ENCODE data around the gene KCNQ1.

DNA sequence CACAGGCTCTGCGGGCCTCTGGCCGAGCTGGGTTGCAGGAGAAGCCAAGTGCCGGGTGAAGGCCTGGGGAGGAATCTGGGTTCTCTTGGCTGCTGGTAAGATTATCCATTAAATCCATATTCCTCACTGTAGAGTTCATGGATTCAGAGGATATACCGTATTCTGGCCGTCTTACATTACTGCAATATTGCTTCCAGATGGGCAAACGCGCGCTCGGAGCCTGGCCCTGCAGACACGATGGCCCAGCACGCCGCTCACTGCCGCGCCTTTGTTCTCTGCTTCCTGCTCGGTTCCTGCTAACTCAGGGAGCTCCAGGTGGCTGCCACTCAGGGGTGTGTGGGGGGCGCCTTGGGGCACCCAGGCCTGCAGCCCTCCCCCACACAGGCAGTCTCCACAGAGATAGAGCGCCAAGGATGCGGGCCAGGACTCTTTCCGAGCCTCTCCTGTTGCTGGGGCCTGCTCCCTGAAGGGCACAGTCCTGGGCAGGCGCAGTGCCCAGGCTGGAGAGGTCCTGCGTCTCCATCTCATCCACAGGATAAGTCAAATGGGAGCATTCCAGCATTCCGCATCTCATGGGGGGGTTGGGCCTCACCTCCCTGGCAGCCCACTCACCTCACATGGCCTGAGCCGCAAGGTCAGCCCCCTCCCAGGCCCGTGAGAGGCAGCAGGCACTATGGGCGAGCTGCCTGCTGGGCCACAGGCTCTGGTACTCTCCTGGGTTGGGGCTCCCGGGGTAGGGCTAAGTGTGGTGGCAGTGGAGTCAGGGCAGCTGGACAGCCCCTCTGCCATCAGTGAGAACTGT is 269.1 kb downstream of the KCNQ1 start:
- TF ChIP-seq, protein P1, sequence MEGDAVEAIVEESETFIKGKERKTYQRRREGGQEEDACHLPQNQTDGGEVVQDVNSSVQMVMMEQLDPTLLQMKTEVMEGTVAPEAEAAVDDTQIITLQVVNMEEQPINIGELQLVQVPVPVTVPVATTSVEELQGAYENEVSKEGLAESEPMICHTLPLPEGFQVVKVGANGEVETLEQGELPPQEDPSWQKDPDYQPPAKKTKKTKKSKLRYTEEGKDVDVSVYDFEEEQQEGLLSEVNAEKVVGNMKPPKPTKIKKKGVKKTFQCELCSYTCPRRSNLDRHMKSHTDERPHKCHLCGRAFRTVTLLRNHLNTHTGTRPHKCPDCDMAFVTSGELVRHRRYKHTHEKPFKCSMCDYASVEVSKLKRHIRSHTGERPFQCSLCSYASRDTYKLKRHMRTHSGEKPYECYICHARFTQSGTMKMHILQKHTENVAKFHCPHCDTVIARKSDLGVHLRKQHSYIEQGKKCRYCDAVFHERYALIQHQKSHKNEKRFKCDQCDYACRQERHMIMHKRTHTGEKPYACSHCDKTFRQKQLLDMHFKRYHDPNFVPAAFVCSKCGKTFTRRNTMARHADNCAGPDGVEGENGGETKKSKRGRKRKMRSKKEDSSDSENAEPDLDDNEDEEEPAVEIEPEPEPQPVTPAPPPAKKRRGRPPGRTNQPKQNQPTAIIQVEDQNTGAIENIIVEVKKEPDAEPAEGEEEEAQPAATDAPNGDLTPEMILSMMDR (IDR thresholded peaks at IDR 0.05 in 2 of 3, conservative IDR thresholded peaks at IDR 0.05 in 1 of 3; ENCODE audit: borderline replicate concordance in 1 of 3, insufficient read depth in 1 of 3, low read depth in 2 of 3, low read length in 2 of 3), result no peak
- TF ChIP-seq CEBPB (IDR thresholded peaks at IDR 0.05; ENCODE audit: low read depth) (no peak), POLR2AphosphoS5 (IDR thresholded peaks at IDR 0.05; ENCODE audit: low read depth, low read length) (no peak), EZH2phosphoT487 (IDR thresholded peaks at IDR 0.05; ENCODE audit: borderline replicate concordance) (no peak), POLR2A (IDR thresholded peaks at IDR 0.05; ENCODE audit: borderline replicate concordance, extremely low read depth, insufficient read depth, insufficient read length) (no peak), JUND (IDR thresholded peaks at IDR 0.05) (no peak)
- TF ChIP-seq, protein P2, sequence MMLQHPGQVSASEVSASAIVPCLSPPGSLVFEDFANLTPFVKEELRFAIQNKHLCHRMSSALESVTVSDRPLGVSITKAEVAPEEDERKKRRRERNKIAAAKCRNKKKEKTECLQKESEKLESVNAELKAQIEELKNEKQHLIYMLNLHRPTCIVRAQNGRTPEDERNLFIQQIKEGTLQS (IDR thresholded peaks at IDR 0.05), result no peak
